HG03039 (cell line): Measurements from ENCODE around the gene CPA1.
"Not testable (repeated sequence)": the region's sequence is repeated elsewhere in the genome, so short reads cannot be mapped to it uniquely, and the experiment has no call there.

Source experiments
- ATAC-seq: cut with Tn5 transposase; IDR thresholded peaks from one replicate; pipeline ENCODE4 v1.9.1; 2021; ENCODE audit warnings: mild to moderate bottlenecking, moderate library complexity; ENCODE audit not compliant: unreplicated experiment

CPA1 gene

DNA sequence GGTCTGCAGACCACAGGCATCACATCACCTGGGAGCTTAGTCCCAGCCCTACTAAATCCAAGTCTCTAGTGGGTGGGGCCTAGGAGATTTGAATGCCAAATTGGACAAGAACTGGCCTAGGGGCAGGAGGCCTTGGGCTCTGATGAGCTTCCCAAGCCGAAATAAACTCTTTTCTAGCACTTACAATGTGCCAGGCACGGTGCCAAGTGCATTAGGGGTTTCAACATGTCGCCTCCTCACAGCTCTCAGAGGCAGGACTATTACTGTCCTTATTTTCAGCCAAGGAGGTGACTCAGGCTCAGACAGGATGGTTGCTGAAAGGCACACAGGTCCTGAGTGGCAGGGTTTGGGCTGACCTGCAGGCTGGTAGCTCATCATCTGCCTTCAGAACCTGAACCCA, 9.2 kb upstream of the CPA1 start:
- no peak for ATAC-seq

GRCh38 chr7:130372402-130373165, 7.7 kb upstream of the CPA1 start:
- ATAC-seq = no peak

DNA sequence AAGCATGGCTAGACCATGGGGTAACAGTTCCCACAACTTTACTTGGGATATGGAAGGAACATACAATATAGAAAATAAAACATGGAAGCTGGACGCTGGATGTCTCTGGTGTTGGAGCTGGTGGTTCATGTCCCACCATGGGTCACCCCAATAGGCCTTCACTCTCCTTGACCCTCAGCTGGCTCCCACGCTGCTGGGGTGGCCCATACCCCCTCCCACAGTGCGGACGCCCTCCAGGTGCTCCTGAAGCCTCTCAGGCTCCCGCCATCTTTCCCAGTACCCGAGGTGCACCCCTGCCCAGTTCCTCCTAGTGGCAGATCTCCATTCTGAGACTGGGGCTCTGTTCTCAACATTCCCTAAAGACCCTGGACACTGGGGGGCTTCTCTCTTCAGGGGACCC, 5.8 kb upstream of the CPA1 start:
- ATAC-seq = no peak

- not testable (repeated sequence) for ATAC-seq
These were observed 3.8 kb upstream of the CPA1 start for GRCh38 chr7:130376461-130376860.

GRCh38 chr7:130377178-130377577, 3.1 kb upstream of the CPA1 start:
- no peak for ATAC-seq

GRCh38 chr7:130379019-130379418, 1.3 kb upstream of the CPA1 start:
- no peak for ATAC-seq

DNA sequence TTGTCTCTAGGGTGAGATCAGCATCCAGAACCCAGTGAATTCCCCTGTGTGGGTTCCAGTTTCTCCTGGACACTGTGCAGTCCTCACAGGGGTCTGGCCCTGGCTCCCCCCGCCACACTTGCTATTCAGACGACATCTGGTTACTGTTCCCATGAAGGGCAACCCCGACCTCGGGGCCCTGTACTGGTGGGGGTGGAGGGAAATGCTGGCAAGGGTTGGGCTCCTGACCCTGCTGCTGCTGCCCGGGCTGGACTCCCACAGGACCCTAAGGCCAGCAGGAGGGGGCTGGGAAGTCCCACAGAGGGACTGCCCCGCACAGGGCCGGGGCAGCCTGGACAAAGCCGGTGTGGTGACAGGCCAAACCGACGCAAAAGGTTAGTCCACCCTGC, 768 bp upstream of the CPA1 start:
- ATAC-seq = no peak

DNA sequence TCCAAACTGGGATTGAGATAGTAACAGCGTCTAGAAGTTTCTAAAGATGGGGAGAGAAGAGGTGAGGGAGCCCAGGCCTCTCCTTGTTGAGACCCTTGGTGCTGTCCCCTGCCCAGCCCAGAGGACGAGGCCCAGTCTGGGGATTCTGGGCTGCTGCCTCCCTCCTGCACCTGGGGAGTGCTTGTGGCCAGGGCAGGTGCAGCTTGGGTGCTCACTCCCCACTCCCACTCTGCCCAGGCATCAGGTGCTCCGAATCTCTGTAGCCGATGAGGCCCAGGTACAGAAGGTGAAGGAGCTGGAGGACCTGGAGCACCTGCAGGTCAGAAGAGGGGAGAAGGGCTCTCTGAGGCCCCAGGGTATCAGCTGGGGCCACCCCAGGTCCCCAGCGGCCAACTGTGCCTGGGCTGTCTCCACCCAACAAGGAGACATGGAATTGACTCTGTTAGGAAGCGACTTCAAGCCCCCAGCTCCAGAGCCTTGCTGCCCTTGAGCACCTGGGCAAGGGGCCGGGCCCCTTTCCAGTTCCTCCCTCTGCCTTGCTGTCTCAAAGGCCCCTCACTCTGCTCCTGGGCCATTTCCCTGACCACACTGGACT, 664 bp downstream of the CPA1 start:
- ATAC-seq = no peak

- ATAC-seq = no peak
These were observed 1.4 kb downstream of the CPA1 start for GRCh38 chr7:130381468-130382312.

GRCh38 chr7:130383187-130383980, 3.1 kb downstream of the CPA1 start:
- no peak for ATAC-seq

DNA sequence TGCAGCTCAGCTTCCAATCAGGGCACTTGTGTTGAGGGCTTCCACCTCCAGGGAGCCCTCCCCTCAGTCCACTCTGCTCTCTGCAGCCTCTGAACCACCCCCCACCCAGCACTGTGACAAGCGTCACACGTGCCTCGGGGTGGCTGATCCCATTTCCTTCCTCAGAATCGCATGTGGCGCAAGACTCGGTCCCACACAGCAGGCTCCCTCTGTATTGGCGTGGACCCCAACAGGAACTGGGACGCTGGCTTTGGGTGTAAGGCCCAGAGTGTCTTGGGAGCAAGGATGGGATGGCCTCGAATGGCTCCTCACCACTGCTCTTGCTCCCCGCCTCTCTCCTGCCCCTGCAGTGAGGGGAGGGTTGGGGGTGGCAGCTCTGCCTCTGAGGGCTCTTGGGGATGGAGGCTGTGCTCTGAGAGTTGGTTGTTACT, 4.1 kb downstream of the CPA1 start:
- ATAC-seq = no peak

DNA sequence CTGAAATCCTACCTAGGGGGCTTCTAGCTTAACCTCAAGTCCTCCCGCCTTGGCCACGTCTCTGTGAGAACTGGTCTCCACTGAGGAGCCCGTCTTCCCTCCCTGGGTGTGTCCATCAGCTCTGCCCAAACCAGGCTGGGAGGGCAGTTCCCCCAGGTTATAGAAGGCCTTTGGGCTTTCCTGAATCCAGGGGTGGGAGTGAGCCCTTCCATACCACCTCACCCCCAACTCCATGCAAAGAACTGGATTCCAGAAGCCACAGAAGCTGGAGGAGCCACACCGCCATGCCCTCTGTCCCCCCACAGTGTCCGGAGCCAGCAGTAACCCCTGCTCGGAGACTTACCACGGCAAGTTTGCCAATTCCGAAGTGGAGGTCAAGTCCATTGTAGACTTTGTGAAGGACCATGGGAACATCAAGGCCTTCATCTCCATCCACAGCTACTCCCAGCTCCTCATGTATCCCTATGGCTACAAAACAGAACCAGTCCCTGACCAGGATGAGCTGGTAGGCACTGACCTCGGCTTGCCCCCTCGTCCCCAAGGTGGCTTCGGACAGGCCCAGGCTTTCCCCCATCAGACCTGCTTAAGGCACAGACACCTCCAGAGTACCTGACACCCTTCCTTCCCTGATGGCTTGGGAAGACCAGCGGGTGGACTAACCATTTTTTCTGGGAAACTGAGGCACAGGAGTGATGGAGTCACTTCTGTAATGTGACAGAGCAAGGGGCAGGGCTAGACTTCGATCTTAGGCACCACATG, 4.7 kb downstream of the CPA1 start:
- ATAC-seq = no peak

- ATAC-seq = no peak
These were observed 5.3 kb downstream of the CPA1 start for GRCh38 chr7:130385600-130386066.

DNA sequence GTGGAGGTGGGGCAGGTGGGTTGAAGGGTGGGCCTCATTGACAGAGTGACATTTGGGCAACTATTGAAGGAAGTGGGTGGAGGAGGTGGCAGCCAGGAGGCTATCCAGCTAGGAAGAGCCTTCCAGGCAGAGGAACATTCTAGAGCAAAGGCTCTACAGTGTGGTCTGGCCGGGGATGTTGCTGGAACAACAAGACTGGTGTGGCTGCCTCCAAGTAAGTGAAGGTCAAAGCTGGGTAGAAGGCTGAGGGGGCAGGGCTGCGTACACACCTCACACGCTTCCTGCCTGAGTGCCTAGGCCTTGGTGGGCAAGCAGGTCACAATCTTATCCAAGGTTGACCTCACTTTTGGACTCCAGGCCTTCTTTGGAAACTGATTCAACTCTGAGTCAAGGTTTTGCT, 6.6 kb downstream of the CPA1 start:
- ATAC-seq = no peak

GRCh38 chr7:130387306-130387627, 7.0 kb downstream of the CPA1 start:
- no peak for ATAC-seq

- no peak for ATAC-seq
These were observed 7.5 kb downstream of the CPA1 start for GRCh38 chr7:130387628-130388403.

DNA sequence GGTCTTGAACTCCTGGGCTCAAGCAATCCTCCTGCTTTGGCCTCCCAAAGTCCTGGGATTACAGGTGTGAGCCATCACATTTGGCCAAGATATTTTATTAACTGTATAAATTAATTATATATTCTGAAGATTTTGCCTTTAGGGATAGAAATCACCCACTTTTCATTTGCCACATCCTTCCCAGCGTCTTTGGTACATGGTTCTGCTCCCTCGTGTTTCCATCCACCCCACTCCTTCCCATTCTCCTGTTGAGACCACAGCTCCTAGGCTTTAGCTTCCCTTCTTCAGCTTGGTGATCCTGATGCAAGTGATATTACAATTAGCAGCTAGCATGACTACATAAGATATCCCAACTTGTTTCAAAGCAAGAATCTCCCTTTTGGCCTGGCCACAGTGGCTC, 8.4 kb downstream of the CPA1 start:
- no peak for ATAC-seq

DNA sequence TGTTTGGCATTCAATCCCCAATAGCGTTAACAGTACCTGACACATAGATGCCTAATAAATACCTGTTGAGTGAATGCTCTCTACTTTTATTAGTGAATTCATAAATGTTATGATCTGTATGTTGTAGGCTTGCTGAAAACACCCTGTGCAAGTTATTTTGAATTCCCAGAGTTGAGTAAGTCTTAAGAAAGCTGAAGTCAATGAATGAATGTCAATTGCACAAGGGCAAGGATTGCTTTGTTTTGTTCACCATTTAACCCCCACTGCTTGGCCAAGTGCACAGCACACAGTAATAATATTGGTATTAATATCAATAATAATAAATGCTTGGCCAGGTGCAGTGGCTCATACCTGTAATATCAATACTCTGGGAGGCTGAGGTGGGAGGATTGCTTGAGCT, 10.2 kb downstream of the CPA1 start:
- ATAC-seq = no peak

- ATAC-seq = no peak
These were observed 12.8 kb downstream of the CPA1 start for GRCh38 chr7:130393101-130393561.
